GM10266 (cell line): ENCODE data around the gene TSSK3.

Experiments used
- DNase-seq: peaks from one replicate; pipeline ENCODE4 v3.0.0; 2012; ENCODE audit errors: extremely low spot score
- TF ChIP-seq, protein P1 (sequence below): IDR thresholded peaks from 2 replicates; pipeline ENCODE4 v1.5.1; 2012; ENCODE audit warnings: mild to moderate bottlenecking, low read depth; ENCODE audit not compliant: control insufficient read depth, insufficient read depth; ENCODE audit errors: missing control alignments

Gene TSSK3

DNA sequence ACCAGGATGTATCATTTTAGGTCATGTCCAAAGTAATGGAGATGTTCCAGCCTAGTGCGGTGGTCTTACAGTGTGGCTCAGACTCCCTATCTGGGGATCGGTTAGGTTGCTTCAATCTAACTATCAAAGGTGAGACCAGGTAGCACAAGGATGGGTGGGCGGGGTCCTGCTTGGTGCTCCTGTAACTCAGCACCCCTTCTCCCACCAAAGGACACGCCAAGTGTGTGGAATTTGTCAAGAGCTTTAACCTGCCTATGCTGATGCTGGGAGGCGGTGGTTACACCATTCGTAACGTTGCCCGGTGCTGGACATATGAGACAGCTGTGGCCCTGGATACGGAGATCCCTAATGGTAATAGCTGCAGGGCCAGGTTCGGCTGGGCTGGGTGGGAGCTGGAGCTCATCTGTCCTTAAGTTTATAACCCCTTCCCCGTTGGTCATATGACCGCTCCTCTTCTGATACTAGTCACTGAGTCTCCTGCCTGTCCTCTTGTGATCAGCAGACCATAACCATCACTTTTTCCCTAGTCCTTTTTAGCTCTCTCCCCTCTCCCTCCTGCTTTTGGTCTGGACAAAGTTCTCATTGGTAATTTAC is 31.7 kb upstream of the TSSK3 start:
- no peak for DNase-seq
- TF ChIP-seq, protein P1, sequence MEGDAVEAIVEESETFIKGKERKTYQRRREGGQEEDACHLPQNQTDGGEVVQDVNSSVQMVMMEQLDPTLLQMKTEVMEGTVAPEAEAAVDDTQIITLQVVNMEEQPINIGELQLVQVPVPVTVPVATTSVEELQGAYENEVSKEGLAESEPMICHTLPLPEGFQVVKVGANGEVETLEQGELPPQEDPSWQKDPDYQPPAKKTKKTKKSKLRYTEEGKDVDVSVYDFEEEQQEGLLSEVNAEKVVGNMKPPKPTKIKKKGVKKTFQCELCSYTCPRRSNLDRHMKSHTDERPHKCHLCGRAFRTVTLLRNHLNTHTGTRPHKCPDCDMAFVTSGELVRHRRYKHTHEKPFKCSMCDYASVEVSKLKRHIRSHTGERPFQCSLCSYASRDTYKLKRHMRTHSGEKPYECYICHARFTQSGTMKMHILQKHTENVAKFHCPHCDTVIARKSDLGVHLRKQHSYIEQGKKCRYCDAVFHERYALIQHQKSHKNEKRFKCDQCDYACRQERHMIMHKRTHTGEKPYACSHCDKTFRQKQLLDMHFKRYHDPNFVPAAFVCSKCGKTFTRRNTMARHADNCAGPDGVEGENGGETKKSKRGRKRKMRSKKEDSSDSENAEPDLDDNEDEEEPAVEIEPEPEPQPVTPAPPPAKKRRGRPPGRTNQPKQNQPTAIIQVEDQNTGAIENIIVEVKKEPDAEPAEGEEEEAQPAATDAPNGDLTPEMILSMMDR: no peak

DNA sequence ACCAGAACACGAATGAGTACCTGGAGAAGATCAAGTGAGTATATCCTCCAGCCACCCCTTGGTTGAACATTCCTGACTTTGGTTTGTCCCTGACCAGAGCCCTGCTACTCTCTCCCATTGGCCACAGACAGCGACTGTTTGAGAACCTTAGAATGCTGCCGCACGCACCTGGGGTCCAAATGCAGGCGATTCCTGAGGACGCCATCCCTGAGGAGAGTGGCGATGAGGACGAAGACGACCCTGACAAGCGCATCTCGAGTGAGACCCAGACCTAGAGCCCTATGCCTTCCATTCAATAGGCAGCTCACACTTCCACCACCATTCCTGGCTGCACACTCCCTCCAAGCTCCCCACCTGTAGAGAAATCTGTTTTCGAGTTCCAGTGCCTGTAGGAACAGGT is 30.8 kb upstream of the TSSK3 start:
- TF ChIP-seq, protein P1: no peak
- no peak for DNase-seq

DNA sequence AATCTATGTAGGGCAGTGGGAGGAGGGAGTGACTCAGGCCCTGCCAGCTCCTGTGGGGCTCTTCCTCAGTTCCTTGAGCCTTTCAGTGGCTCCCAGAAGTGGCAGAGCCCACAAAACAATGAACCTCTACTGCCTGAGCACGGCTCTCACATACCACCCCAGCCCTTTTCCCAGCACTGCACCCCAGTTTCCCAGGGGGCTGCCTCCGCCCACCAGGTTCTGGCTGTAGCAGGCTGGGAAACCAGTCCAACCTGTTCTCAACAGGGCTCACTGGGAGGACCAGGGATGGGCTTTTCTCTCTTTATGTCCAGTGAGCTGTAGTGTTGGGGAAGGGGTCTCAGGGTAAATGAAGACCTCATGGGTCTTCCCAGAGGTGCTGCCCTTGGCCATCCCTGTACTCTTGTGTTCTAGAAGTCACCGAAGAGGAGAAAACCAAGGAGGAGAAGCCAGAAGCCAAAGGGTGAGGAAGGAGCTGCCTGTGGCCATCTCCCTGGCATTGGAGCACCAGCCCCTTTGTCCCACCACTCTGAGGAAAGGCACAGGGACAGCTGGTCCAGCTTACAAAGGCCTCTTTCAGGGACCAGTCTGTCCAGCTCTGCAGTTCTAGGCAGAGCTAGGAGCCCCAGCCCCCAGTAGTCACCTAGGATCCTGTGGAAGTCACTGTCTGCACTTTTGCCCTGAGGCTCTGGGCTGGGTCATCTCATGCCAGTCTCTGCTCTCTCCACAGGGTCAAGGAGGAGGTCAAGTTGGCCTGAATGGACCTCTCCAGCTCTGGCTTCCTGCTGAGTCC is 29.9 kb upstream of the TSSK3 start:
- TF ChIP-seq, protein P1: no peak
- DNase-seq: no peak

DNA sequence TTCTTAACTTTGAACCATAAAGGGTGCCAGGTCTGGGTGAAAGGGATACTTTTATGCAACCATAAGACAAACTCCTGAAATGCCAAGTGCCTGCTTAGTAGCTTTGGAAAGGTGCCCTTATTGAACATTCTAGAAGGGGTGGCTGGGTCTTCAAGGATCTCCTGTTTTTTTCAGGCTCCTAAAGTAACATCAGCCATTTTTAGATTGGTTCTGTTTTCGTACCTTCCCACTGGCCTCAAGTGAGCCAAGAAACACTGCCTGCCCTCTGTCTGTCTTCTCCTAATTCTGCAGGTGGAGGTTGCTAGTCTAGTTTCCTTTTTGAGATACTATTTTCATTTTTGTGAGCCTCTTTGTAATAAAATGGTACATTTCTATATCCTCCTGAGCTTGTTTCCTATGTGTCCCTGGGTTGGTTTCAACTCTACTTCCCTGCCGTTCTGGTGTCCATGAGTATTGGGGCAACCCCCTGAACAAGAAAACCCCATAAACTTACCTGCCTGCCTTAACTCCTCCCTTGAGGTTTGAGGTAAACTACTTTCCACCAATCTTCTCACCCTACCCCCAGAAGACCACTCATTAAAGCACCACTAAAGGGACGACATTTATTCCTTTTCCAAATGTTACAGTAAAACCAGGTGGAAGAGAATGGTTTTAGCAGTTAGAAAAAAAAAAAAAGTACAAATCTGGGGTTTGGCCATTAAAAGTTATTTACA is 28.9 kb upstream of the TSSK3 start:
- TF ChIP-seq, protein P1: no peak

DNA sequence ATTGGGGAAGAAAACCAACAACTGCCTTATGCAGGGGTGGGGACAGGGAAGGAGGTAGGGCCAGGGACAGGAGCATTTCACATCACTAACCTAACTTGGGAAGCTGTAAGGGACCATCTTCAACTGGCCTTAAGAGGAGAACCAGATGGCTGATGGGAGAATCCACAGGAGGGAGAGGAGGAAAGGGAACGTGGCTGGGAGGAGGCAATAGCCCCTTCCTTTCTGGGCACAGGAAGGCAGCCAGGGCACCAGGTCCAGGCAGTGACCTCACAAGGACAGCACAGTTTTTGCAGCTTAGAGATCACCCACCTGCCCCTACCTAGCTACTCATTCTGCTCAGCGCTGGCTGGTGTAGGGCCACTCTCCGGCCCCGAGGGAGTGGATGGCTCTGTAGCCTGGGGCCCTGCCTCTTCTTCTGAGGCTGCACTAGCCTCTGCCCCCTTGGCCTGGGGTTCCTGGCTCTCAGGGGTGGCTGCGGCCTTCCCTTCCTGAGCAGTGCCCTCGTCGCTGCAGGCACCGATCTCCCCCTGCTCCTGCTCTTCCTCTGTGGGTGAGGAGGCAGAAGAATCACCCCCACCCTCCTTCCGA is 28.0 kb upstream of the TSSK3 start:
- DNase-seq: no peak
- TF ChIP-seq, protein P1: no peak

More for the DNA sequence above, 28.9 kb upstream of the TSSK3 start:
- no peak for DNase-seq

DNA sequence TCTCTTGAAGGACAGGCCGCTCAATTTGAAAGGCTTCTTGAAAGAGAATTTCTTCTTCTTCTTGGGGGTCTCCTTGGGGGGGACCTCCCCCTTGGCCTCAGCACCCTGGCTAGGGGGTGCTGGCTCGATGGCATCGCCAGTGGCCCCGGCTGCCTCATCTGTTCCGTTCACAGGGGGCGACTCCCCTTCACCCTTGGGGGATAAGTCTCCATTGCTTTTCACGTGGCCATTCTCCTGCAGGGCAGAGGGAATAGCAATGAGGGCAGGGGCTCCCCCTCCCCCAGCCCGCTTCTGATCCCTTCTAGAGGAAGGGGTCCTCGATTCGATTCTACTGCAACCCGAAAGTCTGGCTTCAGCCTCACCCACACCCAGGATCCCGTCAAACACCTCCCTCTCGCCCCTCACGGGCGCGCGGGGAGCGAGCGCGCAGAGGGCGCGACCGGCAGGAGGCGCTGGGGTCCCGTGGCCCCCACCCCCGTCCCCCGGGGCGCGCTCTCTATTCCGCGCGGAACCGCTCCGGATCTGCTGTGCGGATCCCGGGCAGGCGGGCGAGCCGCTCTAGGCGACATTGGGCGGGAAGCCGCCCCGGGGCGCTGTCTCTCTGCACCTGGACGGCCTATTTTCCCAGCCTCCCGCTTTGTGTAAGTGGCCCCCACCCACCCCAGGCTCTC is 27.3 kb upstream of the TSSK3 start:
- TF ChIP-seq, protein P1: peak; percentile 85
- DNase-seq: peak; percentile 71

DNA sequence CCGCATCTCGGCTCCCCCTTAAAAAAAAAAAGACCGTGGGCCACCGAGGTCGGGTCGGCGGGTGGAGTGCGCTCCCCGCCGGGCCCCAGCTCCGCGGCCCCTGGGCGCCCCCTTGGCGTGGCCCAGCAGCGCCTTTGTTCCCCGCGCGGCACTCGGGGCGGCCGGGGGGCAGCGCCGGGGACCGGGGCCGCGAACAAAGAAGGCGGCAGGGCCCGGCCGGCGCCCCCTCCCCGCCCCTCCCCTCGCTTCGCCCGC is 26.9 kb upstream of the TSSK3 start:
- no peak for DNase-seq
- TF ChIP-seq, protein P1: no peak
